ENCODE measurements around the gene GMEB2. TPM values are rescaled to one million over a fixed set of nuclear protein-coding genes. Genes with fewer than 3 reads are reported as not detected.

Gene GMEB2
- total and polyA plus RNA-seq, 10 of the 15 experiments (the other 5 are each of a cell fraction or from before 2014, with no cell fraction given) = 0.08 to 15.1 (median 6.9) TPM

- intact Hi-C loops (cut with micrococcal nuclease; ENCODE audit: unreplicated experiment) (no loop called here), in situ Hi-C loops (cut with MboI) (no loop called here)
- Histone ChIP-seq H3K9me3 (replicated peaks; ENCODE audit: control insufficient read depth, insufficient read depth, low read length) (no peaks in the 10 kb centered on the region), H3K4me1 (ENCODE audit: control insufficient read depth, insufficient read depth, low read length) (no peaks in the 10 kb centered on the region), H2AFZ (ENCODE audit: control insufficient read depth, low read depth, low read length) (no peak overlapping the region), H4K20me1 (ENCODE audit: control insufficient read depth, insufficient read depth) (no peaks in the 10 kb centered on the region; the same call in 1 of the 2 replicates), H3K4me3 (no peak overlapping the region), H3K36me3 (ENCODE audit: control insufficient read depth in 2 of 2, insufficient read depth in 2 of 2, low read length in 1 of 2) (no peaks in the 10 kb centered on the region), H3K27ac (ENCODE audit: control insufficient read depth, insufficient read depth) (no peak overlapping the region), H3K79me2 (ENCODE audit: control insufficient read depth, insufficient read depth, low read length) (no peaks in the 10 kb centered on the region), H3K4me2 (ENCODE audit: control insufficient read depth, insufficient read depth) (no peak overlapping the region), H3K9ac (ENCODE audit: control insufficient read depth, insufficient read depth, low read length) (no peak overlapping the region), H3K27me3 (replicated peaks in 1 of 2; ENCODE audit: control insufficient read depth in 2 of 2, insufficient read depth in 2 of 2, low read length in 1 of 2) (no peaks in the 10 kb centered on the region)
- ATAC-seq (peak; percentile 94), DNase-seq (ENCODE audit: low read depth, low spot score) (no peak), FAIRE-seq (peak; percentile 78)
- no TSS peak for BruUV-seq (replicated peaks)
- CTCF ChIA-PET = interaction anchor here (1.4 to 2.3 kb wide), 3 partner anchors 43 to 156 kb away, joined by 5 to 8 read pairs (median 8); partner anchors contain the start of genes LIME1, PTK6 and RTEL1
- 40% methylated on average over 12 of the region's 12 CpGs for WGBS (ENCODE audit: insufficient coverage, insufficient replicate concordance, low lambda C conversion rate, missing lambda C conversion rate)
- TF ChIP-seq BACH1 (IDR thresholded peaks at IDR 0.05; ENCODE audit: borderline replicate concordance) = no peak
- TF ChIP-seq RFX5 (IDR thresholded peaks at IDR 0.05; ENCODE audit: low read depth, low read length) = no peak
- TF ChIP-seq CTCF (IDR thresholded peaks at IDR 0.05 in 2 of 3, conservative IDR thresholded peaks at IDR 0.05 in 1 of 3; ENCODE audit: control insufficient read depth in 2 of 3, extremely low read depth in 1 of 3, insufficient read depth in 1 of 3, low read depth in 3 of 3, low read length in 3 of 3) = peak; percentile 65 to 86 (median 70)
- TF ChIP-seq ATF7 (IDR thresholded peaks at IDR 0.05; ENCODE audit: low read depth) = peak; percentile 64
- 0 out of 2 replicates have a peak, but pooled peaks have one; percentile 23 for TF ChIP-seq NKRF (conservative IDR thresholded peaks at IDR 0.05)
- 0 out of 2 replicates have a peak, but pooled peaks have one; percentile 7 for TF ChIP-seq CREB1 (IDR thresholded peaks at IDR 0.05; ENCODE audit: low read depth)
- no peak for TF ChIP-seq ESRRA (IDR thresholded peaks at IDR 0.05; ENCODE audit: low read length)
- TF ChIP-seq RAD21 (IDR thresholded peaks at IDR 0.05; ENCODE audit: insufficient read depth, low read depth, low read length) = peak; percentile 84
- no peak for TF ChIP-seq REST (IDR thresholded peaks at IDR 0.05; ENCODE audit: low read depth, low read length)
- TF ChIP-seq EGR1 (IDR thresholded peaks at IDR 0.05; ENCODE audit: borderline replicate concordance in 1 of 2, low read depth in 2 of 2, low read length in 2 of 2) = peak in 1 of 2 experiments; percentile 13; a peak in 1 of 3 replicates
- TF ChIP-seq SMC3 (IDR thresholded peaks at IDR 0.05; ENCODE audit: borderline replicate concordance, low read length) = peak; percentile 80
- RAD21 ChIA-PET (ENCODE audit: unreplicated experiment) = interaction anchor here (1.3 to 2.3 kb wide), 4 partner anchors 41 to 393 kb away, joined by 3 to 15 read pairs (median 5); no protein-coding TSS in a partner anchor
- SMC1A ChIA-PET (ENCODE audit: uncharacterized antibody, unreplicated experiment) = interaction anchor here (1.8 to 2.2 kb wide), 2 partner anchors 43 to 133 kb away, joined by 4 to 8 read pairs; partner anchors contain the start of gene PTK6
- POLR2A ChIA-PET = interaction anchor here (0.9 kb wide), 1 partner anchor 43 kb away, joined by 3 read pairs; no protein-coding TSS in a partner anchor
Observed at GRCh38 chr20:63580796-63581461, 46.0 kb downstream of the GMEB2 start.
